Measurements from ENCODE around the gene STK39. TPM values are rescaled to one million over a fixed set of nuclear protein-coding genes. Genes with fewer than 3 reads are reported as not detected.

Gene STK39
- total and polyA plus RNA-seq, 2 of the 4 experiments (the other 2 are of a cell fraction): 11.8 to 16.4 TPM

- TF ChIP-seq RAD21 (IDR thresholded peaks at IDR 0.05; ENCODE audit: low read length): no peak
- no peak for TF ChIP-seq USF2 (IDR thresholded peaks at IDR 0.05; ENCODE audit: low read depth, low read length)
Measured at GRCh38 chr2:167963899-167964649, 283.3 kb downstream of the STK39 start (continued).

GRCh38 chr2:167962436-167963226, 284.8 kb downstream of the STK39 start:
- Histone ChIP-seq H3K14ac (replicated peaks; ENCODE audit: low read depth, low read length) (no peak overlapping the region), H3K9me1 (ENCODE audit: insufficient read depth, low read length) (peaks cover 6% of the 10 kb centered on the region; the same call in 1 of the 2 replicates), H3K4me2 (ENCODE audit: low read depth, low read length) (no peak overlapping the region), H2BK5ac (ENCODE audit: low read depth, low read length, poor library complexity, severe bottlenecking) (no peak overlapping the region), H2BK20ac (ENCODE audit: low read depth, low read length) (no peak overlapping the region), H2BK15ac (ENCODE audit: low read depth, low read length) (no peak overlapping the region), H3K18ac (ENCODE audit: low read depth, low read length) (no peak overlapping the region), H2AK5ac (ENCODE audit: low read depth, low read length) (no peak overlapping the region), H4K8ac (ENCODE audit: low read depth in 2 of 2, low read length in 2 of 2) (no peak overlapping the region), H3K27me3 (ENCODE audit: control insufficient read depth, insufficient read depth, low read length) (no peaks in the 10 kb centered on the region), H3K9ac (ENCODE audit: low read depth, low read length) (no peak overlapping the region), H2AFZ (replicated peaks; ENCODE audit: low read length, poor library complexity) (no peak overlapping the region), H3K9me3 (ENCODE audit: control insufficient read depth, insufficient read depth, low read length) (no peaks in the 10 kb centered on the region), H4K5ac (ENCODE audit: low read depth, low read length) (no peak overlapping the region), H3K27ac (ENCODE audit: insufficient read depth, low read length) (no peak overlapping the region), H3K4ac (ENCODE audit: low read depth, low read length) (no peak overlapping the region), H4K20me1 (ENCODE audit: insufficient read depth, low read length) (no peaks in the 10 kb centered on the region), H3K4me3 (ENCODE audit: insufficient read depth, low read depth, low read length) (no peak overlapping the region), H3K23ac (ENCODE audit: low read depth, low read length) (no peak overlapping the region), H2BK120ac (ENCODE audit: low read depth, low read length) (no peak overlapping the region), H3K56ac (ENCODE audit: extremely low read depth, insufficient read depth, low read length) (no peak overlapping the region), H3K36me3 (ENCODE audit: control insufficient read depth, insufficient read depth, low read length) (peaks cover 5% of the 10 kb centered on the region), H3K79me1 (ENCODE audit: low read depth in 1 of 2, low read length in 2 of 2) (peaks cover 0 to 5% of the 10 kb centered on the region in 2 experiments; a peak in 2 of 4 replicates), H2AK9ac (replicated peaks; ENCODE audit: low read depth, low read length, poor library complexity) (no peak overlapping the region), H3K4me1 (ENCODE audit: control insufficient read depth, insufficient read depth, low read length) (peaks cover 12% of the 10 kb centered on the region), H4K91ac (ENCODE audit: insufficient read depth, low read depth, low read length) (no peak overlapping the region)
- dilution Hi-C loops (cut with HindIII; ENCODE audit: low sequenced_read_pairs, unreplicated experiment): no loop called here
- no peak for ATAC-seq (ENCODE audit: low read depth)
- intact Hi-C loops (cut with micrococcal nuclease): loop anchor here (10.0 kb wide), 2 partner anchors 668 to 1428 kb away; partner anchors contain the start of gene B3GALT1
- WGBS, 2 experiments (ENCODE audit: extremely low coverage in 2 of 2, insufficient read length in 1 of 2): 100% methylated on average over 4 of the region's 10 CpGs; no CpG with 5 or more reads in 1 of the 2 experiments
- no peak for TF ChIP-seq POLR2A (IDR thresholded peaks at IDR 0.05; ENCODE audit: low read depth, low read length)
- TF ChIP-seq CEBPB (IDR thresholded peaks at IDR 0.05; ENCODE audit: low read depth, low read length): no peak
- TF ChIP-seq BHLHE40 (IDR thresholded peaks at IDR 0.05; ENCODE audit: low read depth, low read length): no peak
- ChIA-PET CTCF (interaction anchor here (0.7 kb wide), 1 partner anchor 156 kb away, joined by 3 read pairs; no protein-coding TSS in a partner anchor), POLR2A (ENCODE audit: unreplicated experiment) (no interaction called here)
- in situ Hi-C loops (cut with MboI; ENCODE audit: low sequenced_read_pairs): loop anchor here (5.0 kb wide), 1 partner anchor 155 kb away; no protein-coding TSS in a partner anchor
- no peak for DNase-seq
- BruUV-seq (replicated peaks): no TSS peak
